IMR-90 (cell line): Measurements from ENCODE around the gene SLC16A7. TPM values are rescaled to one million over a fixed set of nuclear protein-coding genes. Genes with fewer than 3 reads are reported as not detected.

Source experiments
- ATAC-seq: fragments of 200-7000 bp; cut with Tn5 transposase; 2 replicates; pipeline ENCODE4 v1.9.1; 2020; ENCODE audit warnings: low read depth, mild to moderate bottlenecking, moderate library complexity
- BruUV-seq: library from RNA; stranded (reverse); fragments of 400-500 nt; replicated peaks from 2 replicates; lab custom pipeline; 2021; lab: Mats Ljungman, UMichigan
- CTCF ChIA-PET: fragments of 300-600 bp; formaldehyde crosslinking; extraction: SDS; loops from one replicate; lab custom pipeline; 2021; ENCODE audit warnings: antibody characterized with exemption; lab: Yijun Ruan, JAX
- POLR2A ChIA-PET: fragments of 300-600 bp; sonication (Branson Sonifier 250); formaldehyde crosslinking; loops from one replicate; lab custom pipeline; 2022; ENCODE audit warnings: antibody characterized with exemption; ENCODE audit not compliant: unreplicated experiment; lab: Charles Lee
- DNase-seq: peaks from one replicate; pipeline ENCODE4 v3.0.0; 2013
- H2AFZ ChIP-seq: replicated peaks from 2 replicates; pipeline ENCODE3; 2013; ENCODE audit warnings: low read length, mild to moderate bottlenecking; ENCODE audit not compliant: poor library complexity
- H2AK5ac ChIP-seq: 2 replicates; pipeline ENCODE4 v1.6.1; 2013; ENCODE audit warnings: low read depth, low read length, inconsistent platforms
- H2AK9ac ChIP-seq: replicated peaks from 2 replicates; pipeline ENCODE3; 2013; ENCODE audit warnings: mild to moderate bottlenecking, low read depth, low read length, moderate library complexity; ENCODE audit not compliant: poor library complexity
- H2BK120ac ChIP-seq: 2 replicates; pipeline ENCODE4 v1.6.1; 2013; ENCODE audit warnings: low read depth, low read length, inconsistent platforms
- H2BK15ac ChIP-seq: 3 replicates; pipeline ENCODE4 v1.6.1; 2013; ENCODE audit warnings: low read depth, low read length, inconsistent platforms
- H2BK20ac ChIP-seq: 2 replicates; pipeline ENCODE4 v1.6.1; 2013; ENCODE audit warnings: low read depth, mild to moderate bottlenecking, inconsistent platforms, low read length, moderate library complexity
- H2BK5ac ChIP-seq: 2 replicates; pipeline ENCODE4 v1.6.1; 2013; ENCODE audit warnings: mild to moderate bottlenecking, low read depth, low read length, inconsistent platforms; ENCODE audit not compliant: poor library complexity, severe bottlenecking
- H3K14ac ChIP-seq: replicated peaks from 2 replicates; pipeline ENCODE4 v1.6.1; 2013; ENCODE audit warnings: low read depth, low read length, inconsistent platforms
- H3K18ac ChIP-seq: 2 replicates; pipeline ENCODE4 v1.6.1; 2013; ENCODE audit warnings: low read depth, low read length, control low read depth
- H3K23ac ChIP-seq: 2 replicates; pipeline ENCODE4 v1.6.1; 2013; ENCODE audit warnings: low read depth, low read length, inconsistent platforms
- H3K27ac ChIP-seq: 2 replicates; pipeline ENCODE4 v1.5.1; 2013; ENCODE audit warnings: mild to moderate bottlenecking, control low read depth, low read length; ENCODE audit not compliant: insufficient read depth
- H3K27me3 ChIP-seq: 2 replicates; pipeline ENCODE4 v1.6.1; 2013; ENCODE audit warnings: low read length; ENCODE audit not compliant: control insufficient read depth, insufficient read depth
- H3K36me3 ChIP-seq: 2 replicates; pipeline ENCODE4 v1.6.1; 2013; ENCODE audit warnings: low read length, mixed read lengths; ENCODE audit not compliant: control insufficient read depth, insufficient read depth
- H3K4ac ChIP-seq: 2 replicates; pipeline ENCODE4 v1.6.1; 2013; ENCODE audit warnings: low read depth, low read length, inconsistent platforms
- H3K4me1 ChIP-seq: 2 replicates; pipeline ENCODE4 v1.6.1; 2013; ENCODE audit warnings: low read length, mixed read lengths; ENCODE audit not compliant: control insufficient read depth, insufficient read depth
- H3K4me2 ChIP-seq: 2 replicates; pipeline ENCODE4 v1.6.1; 2013; ENCODE audit warnings: low read depth, mild to moderate bottlenecking, control low read depth, low read length, moderate library complexity
- H3K4me3 ChIP-seq: 2 replicates; pipeline ENCODE4 v1.5.1; 2013; ENCODE audit warnings: low read depth, mild to moderate bottlenecking, control low read depth, low read length, moderate library complexity; ENCODE audit not compliant: insufficient read depth
- H3K56ac ChIP-seq: 2 replicates; pipeline ENCODE4 v1.6.1; 2013; ENCODE audit warnings: low read length, inconsistent platforms; ENCODE audit not compliant: insufficient read depth; ENCODE audit errors: extremely low read depth
- H3K79me1 ChIP-seq, 2 experiments: 2 replicates each; pipeline ENCODE4 v1.6.1; 2013; ENCODE audit warnings: low read length in 2 of 2, inconsistent platforms in 1 of 2, low read depth in 1 of 2
- H3K9ac ChIP-seq: 2 replicates; pipeline ENCODE4 v1.6.1; 2013; ENCODE audit warnings: low read depth, low read length, control low read depth
- H3K9me1 ChIP-seq: 2 replicates; pipeline ENCODE4 v1.6.1; 2013; ENCODE audit warnings: low read length, inconsistent platforms; ENCODE audit not compliant: insufficient read depth
- H3K9me3 ChIP-seq: 2 replicates; pipeline ENCODE4 v1.6.1; 2013; ENCODE audit warnings: low read length; ENCODE audit not compliant: control insufficient read depth, insufficient read depth
- H4K20me1 ChIP-seq: 2 replicates; pipeline ENCODE4 v1.6.1; 2013; ENCODE audit warnings: low read length, inconsistent platforms; ENCODE audit not compliant: insufficient read depth
- H4K5ac ChIP-seq: 2 replicates; pipeline ENCODE4 v1.6.1; 2013; ENCODE audit warnings: mild to moderate bottlenecking, low read depth, low read length, control low read depth
- H4K8ac ChIP-seq, 2 experiments: 2 replicates each; pipeline ENCODE4 v1.6.1; 2013; ENCODE audit warnings: low read depth in 2 of 2, low read length in 2 of 2, control low read depth in 1 of 2, inconsistent platforms in 1 of 2
- H4K91ac ChIP-seq: 2 replicates; pipeline ENCODE4 v1.6.1; 2013; ENCODE audit warnings: low read depth, low read length, inconsistent platforms; ENCODE audit not compliant: insufficient read depth
- BHLHE40 ChIP-seq: fragments of 150-350 bp; IDR thresholded peaks from 2 replicates; pipeline ENCODE4 v1.6.1; 2016; ENCODE audit warnings: mild to moderate bottlenecking, low read depth, low read length
- CEBPB ChIP-seq: IDR thresholded peaks from 2 replicates; pipeline ENCODE4 v1.6.1; 2012; ENCODE audit warnings: low read depth, low read length, improper control_type of control experiment
- CHD1 ChIP-seq: IDR thresholded peaks from 2 replicates; pipeline ENCODE4 v1.6.1; 2012; ENCODE audit warnings: low read depth, low read length, improper control_type of control experiment
- CTCF ChIP-seq: conservative IDR thresholded peaks from 2 replicates; pipeline ENCODE4 v1.5.1; 2012; ENCODE audit warnings: mild to moderate bottlenecking, low read depth, low read length, improper control_type of control experiment
- ELK1 ChIP-seq: fragments of 150-350 bp; IDR thresholded peaks from 2 replicates; pipeline ENCODE4 v1.6.1; 2016; ENCODE audit warnings: low read depth, mild to moderate bottlenecking, low read length, moderate library complexity, borderline replicate concordance
- FOS ChIP-seq: fragments of 150-350 bp; IDR thresholded peaks from 2 replicates; pipeline ENCODE4 v1.6.1; 2016; ENCODE audit warnings: low read depth, low read length
- MAFK ChIP-seq: IDR thresholded peaks from 2 replicates; pipeline ENCODE4 v1.6.1; 2012; ENCODE audit warnings: low read depth, low read length, improper control_type of control experiment
- MAZ ChIP-seq: IDR thresholded peaks from 2 replicates; pipeline ENCODE4 v1.6.1; 2012; ENCODE audit warnings: low read depth, mild to moderate bottlenecking, low read length, improper control_type of control experiment, moderate library complexity, borderline replicate concordance
- MXI1 ChIP-seq: IDR thresholded peaks from 2 replicates; pipeline ENCODE4 v1.6.1; 2012; ENCODE audit warnings: low read depth, mild to moderate bottlenecking, low read length, moderate library complexity, borderline replicate concordance
- NFE2L2 ChIP-seq: fragments of 150-350 bp; IDR thresholded peaks from 2 replicates; pipeline ENCODE4 v1.6.1; 2016; ENCODE audit warnings: low read depth, mild to moderate bottlenecking, low read length
- POLR2A ChIP-seq: IDR thresholded peaks from 2 replicates; pipeline ENCODE4 v1.6.1; 2012; ENCODE audit warnings: mild to moderate bottlenecking, low read depth, low read length
- RAD21 ChIP-seq: IDR thresholded peaks from 2 replicates; pipeline ENCODE4 v1.6.1; 2012; ENCODE audit warnings: low read length, improper control_type of control experiment
- RCOR1 ChIP-seq: IDR thresholded peaks from 2 replicates; pipeline ENCODE4 v1.6.1; 2012; ENCODE audit warnings: mild to moderate bottlenecking, low read length, improper control_type of control experiment; ENCODE audit not compliant: insufficient replicate concordance
- RFX5 ChIP-seq: IDR thresholded peaks from 2 replicates; pipeline ENCODE4 v1.8.0; 2012; ENCODE audit warnings: low read depth, mild to moderate bottlenecking, low read length, moderate library complexity
- SMC3 ChIP-seq: fragments of 150-350 bp; IDR thresholded peaks from 2 replicates; pipeline ENCODE4 v1.6.1; 2016; ENCODE audit warnings: low read depth, mild to moderate bottlenecking, antibody characterized with exemption, low read length, moderate library complexity
- USF2 ChIP-seq: fragments of 150-350 bp; IDR thresholded peaks from 2 replicates; pipeline ENCODE4 v1.6.1; 2017; ENCODE audit warnings: mild to moderate bottlenecking, antibody characterized with exemption, low read length, low read depth
- WGBS, 2 experiments: methylation state at CpG; one replicate each; pipeline versions ENCODE4 v1.1.5 to v1.1.7; 2013; ENCODE audit warnings: missing lambda C conversion rate in 2 of 2; ENCODE audit not compliant: insufficient read length in 1 of 2; ENCODE audit errors: extremely low coverage in 2 of 2; 5-methylcytosine and 5-hydroxymethylcytosine counted together
- dilution Hi-C: fragments of 300-500 bp; cut with HindIII; formaldehyde crosslinking; loops from one replicate; pipeline ENCODE4 v1.14.3; 2018; ENCODE audit warnings: low sequenced_read_pairs; ENCODE audit not compliant: unreplicated experiment
- in situ Hi-C: fragments of 300-500 bp; cut with MboI; formaldehyde crosslinking; loops from 3 replicates; pipeline ENCODE4 v1.14.3; 2019; ENCODE audit warnings: low sequenced_read_pairs, inconsistent platforms, mixed read lengths
- intact Hi-C: fragments of 100-400 bp; cut with micrococcal nuclease; formaldehyde crosslinking; loops from 2 replicates; pipeline ENCODE4 v1.10.0; 2022
- polyA plus RNA-seq, 3 experiments: library from polyadenylated mRNA; depleted of rRNA; stranded (reverse); fragments of >200 nt; gene quantifications; 2 replicates each; pipeline ENCODE4 v1.2.3, GENCODE V29; 2012; ENCODE audit warnings: low replicate concordance in 1 of 3
- total RNA-seq: library from RNA; depleted of rRNA; stranded (reverse); fragments of >200 nt; gene quantifications from 2 replicates; pipeline ENCODE4 v1.2.3, GENCODE V29; 2012

SLC16A7 gene
- total and polyA plus RNA-seq, 2 of the 4 experiments (the other 2 are of a cell fraction) = 2.6 to 21.5 TPM

GRCh38 chr12:59587710-59588109 is 8.1 kb upstream of the SLC16A7 start:
- ATAC-seq = no peak
- POLR2A ChIA-PET = no interaction called here

More at GRCh38 chr12:59587710-59588109, 8.1 kb upstream of the SLC16A7 start:
- in situ Hi-C loops (no loop called here), intact Hi-C loops (no loop called here), dilution Hi-C loops (no loop called here)
- H4K8ac ChIP-seq = no peak overlapping the region
- no peak overlapping the region for H2AFZ ChIP-seq
- H3K4me2 ChIP-seq = no peak overlapping the region
- no peaks in the 10 kb centered on the region for H3K36me3 ChIP-seq
- CTCF ChIA-PET = no interaction called here
- H2BK20ac ChIP-seq = no peak overlapping the region
- TF ChIP-seq ELK1 (no peak), POLR2A (no peak), RFX5 (no peak), MXI1 (no peak), CHD1 (no peak), FOS (no peak), CTCF (no peak), CEBPB (no peak), NFE2L2 (no peak), MAFK (no peak), RAD21 (no peak), USF2 (no peak), RCOR1 (no peak), SMC3 (no peak), MAZ (no peak), BHLHE40 (no peak)
- H3K79me1 ChIP-seq = no peaks in the 10 kb centered on the region
- H4K91ac ChIP-seq = no peak overlapping the region
- H3K27ac ChIP-seq = no peak overlapping the region
- no TSS peak for BruUV-seq
- no peak overlapping the region for H3K14ac ChIP-seq
- H2BK120ac ChIP-seq = no peak overlapping the region
- H4K5ac ChIP-seq = no peak overlapping the region
- H2AK5ac ChIP-seq = no peak overlapping the region
- H3K4ac ChIP-seq = no peak overlapping the region
- no peak overlapping the region for H3K56ac ChIP-seq
- no peak overlapping the region for H2AK9ac ChIP-seq
- H4K20me1 ChIP-seq = no peaks in the 10 kb centered on the region
- no peaks in the 10 kb centered on the region for H3K9me3 ChIP-seq
- H2BK5ac ChIP-seq = no peak overlapping the region
- no peaks in the 10 kb centered on the region; the same call in 1 of the 2 replicates for H3K4me1 ChIP-seq
- H3K4me3 ChIP-seq = no peak overlapping the region
- H3K9ac ChIP-seq = no peak overlapping the region
- H3K27me3 ChIP-seq = peaks cover 2% of the 10 kb centered on the region; the same call in 1 of the 2 replicates
- no peak overlapping the region for H3K23ac ChIP-seq
- H3K9me1 ChIP-seq = no peaks in the 10 kb centered on the region
- WGBS, 2 experiments = no CpG with 5 or more reads among the region's 1 CpG
- H3K18ac ChIP-seq = no peak overlapping the region
- no peak for DNase-seq
- H2BK15ac ChIP-seq = no peak overlapping the region
